Embryonic facial prominence (tissue), 1 donor: ENCODE results near the gene ADGRA1.
"Not testable (repeated sequence)": the region's sequence is repeated elsewhere in the genome, so short reads cannot be mapped to it uniquely, and the experiment has no call there.

Source experiments
- DNase-seq: peaks from one replicate; pipeline ENCODE4 v3.0.0-alpha.2; 2016; ENCODE audit errors: extremely low spot score

Gene ADGRA1

GRCh38 chr10:133110609-133111275 is 23.0 kb downstream of the ADGRA1 start:
- no peak for DNase-seq

- not testable (repeated sequence) for DNase-seq
Measured at GRCh38 chr10:133111640-133112039, 23.9 kb downstream of the ADGRA1 start.

GRCh38 chr10:133113146-133113830 is 25.6 kb downstream of the ADGRA1 start:
- DNase-seq: no peak

- DNase-seq: no peak
Measured at GRCh38 chr10:133113847-133114246, 26.1 kb downstream of the ADGRA1 start.

- DNase-seq: no peak
Measured at GRCh38 chr10:133114251-133114650, 26.5 kb downstream of the ADGRA1 start.

- DNase-seq: no peak
Measured at GRCh38 chr10:133114726-133115452, 27.2 kb downstream of the ADGRA1 start.

GRCh38 chr10:133115453-133115842 is 27.7 kb downstream of the ADGRA1 start:
- no peak for DNase-seq

GRCh38 chr10:133115976-133116375 is 28.3 kb downstream of the ADGRA1 start:
- no peak for DNase-seq

- DNase-seq: no peak
Measured at GRCh38 chr10:133116455-133116854, 28.7 kb downstream of the ADGRA1 start.

- no peak for DNase-seq
Measured at GRCh38 chr10:133117036-133117687, 29.4 kb downstream of the ADGRA1 start.

GRCh38 chr10:133117688-133118071 is 30.0 kb downstream of the ADGRA1 start:
- no peak for DNase-seq

- no peak for DNase-seq
Measured at GRCh38 chr10:133121479-133121878, 33.8 kb downstream of the ADGRA1 start.

- DNase-seq: no peak
Measured at GRCh38 chr10:133122171-133122935, 34.6 kb downstream of the ADGRA1 start.

GRCh38 chr10:133123050-133123745 is 35.5 kb downstream of the ADGRA1 start:
- DNase-seq: no peak

GRCh38 chr10:133123746-133124356 is 36.1 kb downstream of the ADGRA1 start:
- no peak for DNase-seq

- DNase-seq: no peak
Measured at GRCh38 chr10:133124357-133125211, 36.9 kb downstream of the ADGRA1 start.

GRCh38 chr10:133125901-133126300 is 38.2 kb downstream of the ADGRA1 start:
- no peak for DNase-seq

GRCh38 chr10:133126431-133127290 is 38.9 kb downstream of the ADGRA1 start:
- DNase-seq: no peak
